Testis (tissue), 2 donors: ENCODE measurements around the gene ZNF217.
"Not testable (repeated sequence)": the region's sequence is repeated elsewhere in the genome, so short reads cannot be mapped to it uniquely, and the experiment has no call there.

Experiments used
- CTCF ChIP-seq, 3 experiments: fragments of 450-650 bp in 2 of 3; fragments of 200-600 bp in 1 of 3; sonication (generic) in 1 of 3; IDR thresholded peaks; one replicate each; pipeline ENCODE4 v1.5.1; 2016 to 2019; ENCODE audit warnings: antibody characterized with exemption in 3 of 3, mild to moderate bottlenecking in 2 of 3, moderate library complexity in 1 of 3
- POLR2A ChIP-seq: fragments of 450-650 bp; IDR thresholded peaks from one replicate; pipeline ENCODE4 v1.6.1; 2017; ENCODE audit warnings: antibody characterized with exemption, mild to moderate bottlenecking, moderate library complexity

- not testable (repeated sequence) for TF ChIP-seq CTCF (IDR thresholded peaks at IDR 0.05); POLR2A
Observed at GRCh38 chr20:53627001-53627400, 33.4 kb upstream of the ZNF217 start.
